Esophagus squamous epithelium (tissue), 5 donors: ENCODE data around the gene GRIK1. TPM values are rescaled to one million over a fixed set of nuclear protein-coding genes. Genes with fewer than 3 reads are reported as not detected.

ENCODE experiments used
- DNase-seq: peaks from one replicate; lab custom pipeline; 2025; lab: John Stamatoyannopoulos, UW
- H3K27ac ChIP-seq, 4 donors: fragments of 200-600 bp; sonication (generic); one replicate each; pipeline ENCODE4 v1.5.1; 2016 to 2019; ENCODE audit warnings: mild to moderate bottlenecking in 1 of 4
- H3K27me3 ChIP-seq, 4 donors: fragments of 200-600 bp; sonication (generic); 1 replicate in 3 of 4; 2 replicates in 1 of 4; pipeline versions ENCODE4 v1.5.1 to v1.6.0; 2017 to 2021; ENCODE audit warnings: antibody characterized with exemption in 1 of 4
- H3K36me3 ChIP-seq, 3 donors: fragments of 200-600 bp; sonication (generic); one replicate each; pipeline ENCODE4 v1.5.1; 2016 to 2019
- H3K4me1 ChIP-seq, 3 donors: fragments of 200-600 bp; sonication (generic); one replicate each; pipeline ENCODE4 v1.5.1; 2017 to 2019
- H3K4me3 ChIP-seq, 4 donors: fragments of 200-600 bp; sonication (generic); 1 replicate in 3 of 4; 2 replicates in 1 of 4; pipeline ENCODE4 v1.5.1; 2016 to 2019; ENCODE audit warnings: mild to moderate bottlenecking in 2 of 4, moderate library complexity in 1 of 4
- H3K9me3 ChIP-seq, 3 donors: fragments of 200-600 bp; sonication (generic); one replicate each; pipeline ENCODE4 v1.5.1; 2016 to 2019
- CTCF ChIP-seq, 6 experiments: fragments of 450-650 bp in 4 of 6; fragments of 200-600 bp in 2 of 6; sonication (generic) in 2 of 6; IDR thresholded peaks; one replicate each; pipeline ENCODE4 v1.5.1; 2016 to 2019; ENCODE audit warnings: antibody characterized with exemption in 6 of 6, mild to moderate bottlenecking in 4 of 6, moderate library complexity in 4 of 6
- POLR2A ChIP-seq, 4 donors: fragments of 450-650 bp; IDR thresholded peaks; one replicate each; pipeline ENCODE4 v1.6.1; 2017; ENCODE audit warnings: antibody characterized with exemption in 4 of 4, mild to moderate bottlenecking in 4 of 4, moderate library complexity in 3 of 4
- whole genome bisulfite sequencing, 2 donors: methylation state at CpG; one replicate each; pipeline ENCODE4 v1.1.5; 2018; 5-methylcytosine and 5-hydroxymethylcytosine counted together
- intact Hi-C: fragments of 100-400 bp; cut with DNase I; formaldehyde crosslinking; loops from one replicate; pipeline ENCODE4 v1.15.0; 2022
- total RNA-seq, 4 donors: library from RNA; depleted of rRNA; stranded (reverse); fragments of >200 nt; gene quantifications; one replicate each; pipeline ENCODE4 v1.1.0, GENCODE V29; 2016
- donor health status: DM: yes; HTN: yes; CAD: no.

Gene GRIK1
- total RNA-seq, 4 donors from 2014 or later, result 0.19 TPM; not detected in 3

- no peak overlapping the region for H3K4me3 ChIP-seq
- H3K9me3 ChIP-seq, result no peaks in the 10 kb centered on the region
- WGBS, 2 donors, result 46 to 48% methylated on average over 3 of the region's 3 CpGs
- H3K27ac ChIP-seq, result no peak overlapping the region
- no peaks in the 10 kb centered on the region for H3K27me3 ChIP-seq
- H3K36me3 ChIP-seq, result no peaks in the 10 kb centered on the region
- intact Hi-C loops, result no loop called here
- H3K4me1 ChIP-seq, result no peaks in the 10 kb centered on the region
- TF ChIP-seq POLR2A (IDR thresholded peaks at IDR 0.05) (no peak), CTCF (IDR thresholded peaks at IDR 0.05) (no peak)
- DNase-seq, result no peak
Measured at GRCh38 chr21:29896884-29897283, 42.9 kb downstream of the GRIK1 start.

- intact Hi-C loops, result no loop called here
- no peaks in the 10 kb centered on the region for H3K4me1 ChIP-seq
- DNase-seq, result no peak
- 85 to 91% methylated on average over 3 of the region's 3 CpGs for WGBS, 2 donors
- H3K4me3 ChIP-seq, result no peak overlapping the region
- TF ChIP-seq CTCF (IDR thresholded peaks at IDR 0.05), result no peak
- no peak for TF ChIP-seq POLR2A (IDR thresholded peaks at IDR 0.05)
- H3K27ac ChIP-seq, result no peak overlapping the region
- H3K27me3 ChIP-seq, result no peaks in the 10 kb centered on the region
- no peaks in the 10 kb centered on the region for H3K9me3 ChIP-seq
- H3K36me3 ChIP-seq, result no peaks in the 10 kb centered on the region
Measured at GRCh38 chr21:29893687-29894086, 46.1 kb downstream of the GRIK1 start.

DNA sequence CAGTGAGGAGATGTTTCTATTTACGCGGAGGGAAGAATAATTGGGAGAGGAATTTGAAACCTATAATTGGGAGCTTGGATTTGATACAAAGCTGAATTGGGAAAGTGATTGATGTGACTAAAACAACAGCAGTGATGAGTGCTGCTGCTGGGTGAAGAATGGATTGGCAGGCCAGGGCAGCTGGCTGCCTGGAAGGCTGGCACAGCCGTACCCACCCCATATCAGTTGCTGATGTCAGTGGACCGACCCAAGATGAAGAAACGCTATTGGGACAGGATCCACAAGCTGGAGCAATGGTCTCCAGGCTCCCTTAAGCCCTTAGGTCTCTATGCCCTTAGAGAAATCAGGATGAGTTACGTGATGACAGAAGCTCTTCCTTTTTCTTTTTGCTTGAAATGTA, 47.4 kb downstream of the GRIK1 start:
- Histone ChIP-seq H3K36me3 (no peaks in the 10 kb centered on the region), H3K27me3 (no peaks in the 10 kb centered on the region), H3K4me3 (no peak overlapping the region), H3K9me3 (no peaks in the 10 kb centered on the region), H3K27ac (no peak overlapping the region), H3K4me1 (no peaks in the 10 kb centered on the region)
- WGBS, 2 donors, result 78 to 79% methylated on average over 6 of the region's 6 CpGs
- no peak for DNase-seq
- intact Hi-C loops, result no loop called here
- TF ChIP-seq POLR2A (IDR thresholded peaks at IDR 0.05) (no peak), CTCF (IDR thresholded peaks at IDR 0.05) (no peak)

DNA sequence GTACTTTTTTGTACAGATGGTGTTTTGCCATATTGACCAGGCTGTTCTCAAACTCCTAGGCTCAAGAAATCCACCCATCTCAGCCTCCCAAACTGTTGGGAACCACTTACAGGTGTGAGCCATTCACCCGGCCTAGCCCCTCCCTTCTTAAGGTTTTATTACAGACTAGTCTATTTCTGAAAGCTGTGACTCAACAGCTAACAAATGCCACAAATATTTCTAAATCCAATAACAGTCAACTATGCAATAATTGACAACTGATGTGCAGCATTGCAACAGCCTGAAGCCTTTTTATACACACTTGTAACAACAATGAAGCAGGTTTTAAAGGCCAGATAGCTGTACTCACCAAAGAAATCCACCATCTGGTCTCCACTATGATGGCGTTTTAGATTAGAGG, 51.4 kb downstream of the GRIK1 start:
- intact Hi-C loops, result no loop called here
- Histone ChIP-seq H3K4me1 (no peaks in the 10 kb centered on the region), H3K4me3 (no peak overlapping the region), H3K36me3 (no peaks in the 10 kb centered on the region), H3K27ac (no peak overlapping the region), H3K27me3 (no peaks in the 10 kb centered on the region), H3K9me3 (no peaks in the 10 kb centered on the region)
- TF ChIP-seq CTCF (IDR thresholded peaks at IDR 0.05), result no peak
- no peak for TF ChIP-seq POLR2A (IDR thresholded peaks at IDR 0.05)
- 27 to 37% methylated on average over 2 of the region's 2 CpGs for WGBS, 2 donors
- no peak for DNase-seq

- H3K4me1 ChIP-seq, result no peaks in the 10 kb centered on the region
- no peak overlapping the region for H3K27ac ChIP-seq
- no peaks in the 10 kb centered on the region for H3K36me3 ChIP-seq
- no peaks in the 10 kb centered on the region for H3K9me3 ChIP-seq
- DNase-seq, result no peak
- intact Hi-C loops, result no loop called here
- no peak overlapping the region for H3K4me3 ChIP-seq
- no peaks in the 10 kb centered on the region for H3K27me3 ChIP-seq
- TF ChIP-seq CTCF (IDR thresholded peaks at IDR 0.05) (no peak), POLR2A (IDR thresholded peaks at IDR 0.05) (no peak)
Measured at GRCh38 chr21:29887313-29888009, 52.3 kb downstream of the GRIK1 start.
